Measurements from ENCODE around the gene SLCO4A1. TPM values are rescaled to one million over a fixed set of nuclear protein-coding genes. Genes with fewer than 3 reads are reported as not detected.
A peak's percentile ranks its signal among the peaks of the same experiment; 100 is the strongest.

Gene SLCO4A1
- total RNA-seq, 1 donor from 2014 or later = 63.3 TPM

- intact Hi-C loops (cut with DNase I) = no loop called here
- H3K4me1 ChIP-seq = peaks cover 25% of the 10 kb centered on the region
- no peak overlapping the region for H3K27ac ChIP-seq
- ATAC-seq (no peak), DNase-seq (no peak)
- TF ChIP-seq CTCF (IDR thresholded peaks at IDR 0.05) = no peak
- H3K36me3 ChIP-seq = no peaks in the 10 kb centered on the region
- no peaks in the 10 kb centered on the region for H3K9me3 ChIP-seq
- H3K4me3 ChIP-seq = no peak overlapping the region
- no peaks in the 10 kb centered on the region for H3K27me3 ChIP-seq
Observed at GRCh38 chr20:62614085-62614960, 28.0 kb upstream of the SLCO4A1 start.

DNA sequence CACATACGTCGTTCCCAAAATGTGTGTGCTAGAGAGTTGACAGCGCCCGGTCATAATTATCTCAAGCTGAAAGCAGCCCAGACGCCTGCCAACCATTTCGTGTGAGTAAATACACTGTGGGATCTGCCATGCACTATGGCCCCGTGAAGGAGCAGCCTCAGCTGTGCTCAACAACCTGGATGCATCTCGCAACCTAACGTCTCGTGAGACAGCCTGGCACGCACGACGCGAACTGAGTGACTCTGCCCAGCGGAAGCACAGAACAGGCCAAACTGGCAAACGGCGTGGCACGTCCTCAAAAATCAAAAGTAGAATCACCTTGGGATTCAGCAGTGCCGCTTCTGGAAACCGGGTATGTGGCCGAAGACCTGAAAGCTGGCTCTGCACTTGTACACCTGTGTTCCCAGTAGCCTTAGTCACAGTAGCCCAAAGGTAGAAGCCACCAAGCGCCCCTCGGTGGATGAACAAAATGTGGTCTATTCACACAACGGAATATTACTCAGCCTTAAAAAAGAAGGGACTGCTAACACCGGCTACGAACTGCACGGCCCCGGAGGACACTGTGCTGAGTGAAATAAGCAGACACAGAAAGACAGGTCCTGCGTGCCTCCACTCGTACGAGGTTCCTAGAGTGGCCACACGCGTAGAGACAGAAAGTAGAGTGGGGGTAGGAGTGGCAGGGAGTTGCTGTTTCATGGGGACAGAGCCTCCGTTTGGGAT is 27.2 kb upstream of the SLCO4A1 start:
- Histone ChIP-seq H3K4me3 (no peak overlapping the region), H3K27me3 (no peaks in the 10 kb centered on the region), H3K9me3 (no peaks in the 10 kb centered on the region), H3K4me1 (peaks cover 25% of the 10 kb centered on the region), H3K27ac (no peak overlapping the region), H3K36me3 (no peaks in the 10 kb centered on the region)
- DNase-seq (no peak), ATAC-seq (no peak)
- no peak for TF ChIP-seq CTCF (IDR thresholded peaks at IDR 0.05)
- intact Hi-C loops (cut with DNase I) = loop anchor here (5.0 kb wide), 1 partner anchor 113 kb away; no protein-coding TSS in a partner anchor

DNA sequence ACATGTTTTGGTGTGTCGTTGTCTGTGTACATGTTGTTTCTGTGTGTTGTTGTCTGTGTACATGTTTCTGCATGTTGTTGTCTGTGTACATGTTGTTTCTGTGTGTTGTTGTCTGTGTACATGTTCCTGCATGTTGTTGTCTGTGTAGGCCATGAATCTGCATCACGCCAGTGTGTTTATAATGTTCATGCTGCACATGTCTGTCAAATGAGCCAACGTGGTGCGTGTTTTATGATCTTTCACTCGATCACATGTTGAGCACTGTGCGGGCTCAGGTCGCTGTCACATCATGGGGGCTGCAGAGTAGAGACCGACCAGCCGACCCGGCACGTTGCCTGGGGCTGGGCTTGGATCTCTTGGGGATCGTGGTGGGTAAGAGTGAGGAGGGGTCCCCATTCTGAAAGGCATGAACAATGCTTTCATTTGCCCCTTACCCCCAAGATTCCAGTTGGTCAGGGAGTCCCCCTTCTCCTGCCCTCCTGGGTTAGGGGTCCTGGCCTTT is 26.5 kb upstream of the SLCO4A1 start:
- no peak for TF ChIP-seq CTCF (IDR thresholded peaks at IDR 0.05)
- H3K27me3 ChIP-seq = no peaks in the 10 kb centered on the region
- H3K27ac ChIP-seq = no peak overlapping the region
- H3K4me3 ChIP-seq = no peak overlapping the region
- H3K36me3 ChIP-seq = no peaks in the 10 kb centered on the region
- ATAC-seq (no peak), DNase-seq (no peak)
- H3K4me1 ChIP-seq = peaks cover 30% of the 10 kb centered on the region
- no peaks in the 10 kb centered on the region for H3K9me3 ChIP-seq
- intact Hi-C loops (cut with DNase I) = loop anchor here (5.0 kb wide), 1 partner anchor 114 kb away; no protein-coding TSS in a partner anchor

DNA sequence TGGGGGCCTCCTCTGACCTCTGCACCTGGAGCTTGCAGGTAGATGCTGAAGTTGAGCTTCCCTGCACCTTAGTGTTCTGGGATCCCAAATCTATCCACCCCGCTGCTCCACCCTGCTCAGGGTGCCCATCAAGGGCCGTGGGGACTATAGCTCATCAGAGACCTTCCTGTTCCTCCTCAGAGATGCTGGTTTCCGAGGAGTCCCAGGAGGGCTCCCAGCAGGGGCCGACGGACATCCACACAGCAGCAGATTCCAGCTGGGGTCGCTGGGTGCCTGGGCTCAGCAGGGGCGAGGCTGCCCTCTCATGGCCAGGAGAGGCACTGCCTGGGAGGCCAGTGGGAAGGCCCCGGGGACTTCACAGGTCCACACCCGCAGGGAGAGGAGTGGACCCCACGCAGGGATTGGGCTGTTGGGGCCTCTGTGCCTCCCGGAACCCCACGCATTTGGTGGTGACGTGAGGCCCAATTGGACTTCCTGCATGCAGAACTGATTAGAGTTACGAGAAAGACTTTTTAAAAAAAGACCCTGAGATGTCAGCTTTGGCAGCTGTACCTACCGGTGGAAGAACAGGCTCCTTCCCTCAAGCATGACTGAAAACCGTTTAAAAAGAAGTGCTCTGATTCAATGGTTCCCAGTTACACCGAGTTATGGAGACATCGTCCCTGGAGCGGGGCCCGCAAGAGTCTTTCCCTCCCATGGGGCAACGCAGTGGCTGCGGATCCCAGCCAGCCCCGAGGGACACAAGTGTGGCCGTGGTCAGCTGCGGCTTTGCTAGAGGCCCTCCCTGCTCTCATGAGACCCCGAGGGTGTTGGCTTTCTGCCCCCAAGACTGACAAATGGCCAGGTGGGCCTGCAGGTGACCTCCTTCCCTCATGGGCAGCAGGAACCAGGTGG is 25.3 kb upstream of the SLCO4A1 start:
- Histone ChIP-seq H3K27ac (peak overlapping the region; percentile 83), H3K4me1 (peaks cover 30% of the 10 kb centered on the region), H3K4me3 (no peak overlapping the region), H3K9me3 (no peaks in the 10 kb centered on the region), H3K27me3 (no peaks in the 10 kb centered on the region), H3K36me3 (no peaks in the 10 kb centered on the region)
- TF ChIP-seq CTCF (IDR thresholded peaks at IDR 0.05) = peak; percentile 96
- ATAC-seq = peak; percentile 90
- intact Hi-C loops (cut with DNase I) = loop anchor here (5.0 kb wide), 1 partner anchor 115 kb away; no protein-coding TSS in a partner anchor
- DNase-seq = peak; percentile 87

All from upper lobe of right lung (tissue), 1 donor.